Stimulated activated CD8-positive, alpha-beta memory T cell treated with anti-CD3 and anti-CD28 coated beads, Interleukin-4, amount 100 ng/mL, for 48 hours (primary cell): Measurements from ENCODE around the gene DUX4.
"Not testable (repeated sequence)": the region's sequence is repeated elsewhere in the genome, so short reads cannot be mapped to it uniquely, and the experiment has no call there.

Experiments used
- DNase-seq: peaks from one replicate; pipeline ENCODE4 v3.0.0-alpha.2; 2020

DUX4 gene

GRCh38 chr4:190173428-190173827 is at the start of gene DUX4:
Gene DUX4, plus strand, starts transcription at chr4:190173774. Its CDS starts 0 bp downstream, at chr4:190173774.
- DNase-seq: not testable (repeated sequence)

GRCh38 chr4:190175436-190175835 is 1.9 kb downstream of the DUX4 start:
- DNase-seq: not testable (repeated sequence)

DNA sequence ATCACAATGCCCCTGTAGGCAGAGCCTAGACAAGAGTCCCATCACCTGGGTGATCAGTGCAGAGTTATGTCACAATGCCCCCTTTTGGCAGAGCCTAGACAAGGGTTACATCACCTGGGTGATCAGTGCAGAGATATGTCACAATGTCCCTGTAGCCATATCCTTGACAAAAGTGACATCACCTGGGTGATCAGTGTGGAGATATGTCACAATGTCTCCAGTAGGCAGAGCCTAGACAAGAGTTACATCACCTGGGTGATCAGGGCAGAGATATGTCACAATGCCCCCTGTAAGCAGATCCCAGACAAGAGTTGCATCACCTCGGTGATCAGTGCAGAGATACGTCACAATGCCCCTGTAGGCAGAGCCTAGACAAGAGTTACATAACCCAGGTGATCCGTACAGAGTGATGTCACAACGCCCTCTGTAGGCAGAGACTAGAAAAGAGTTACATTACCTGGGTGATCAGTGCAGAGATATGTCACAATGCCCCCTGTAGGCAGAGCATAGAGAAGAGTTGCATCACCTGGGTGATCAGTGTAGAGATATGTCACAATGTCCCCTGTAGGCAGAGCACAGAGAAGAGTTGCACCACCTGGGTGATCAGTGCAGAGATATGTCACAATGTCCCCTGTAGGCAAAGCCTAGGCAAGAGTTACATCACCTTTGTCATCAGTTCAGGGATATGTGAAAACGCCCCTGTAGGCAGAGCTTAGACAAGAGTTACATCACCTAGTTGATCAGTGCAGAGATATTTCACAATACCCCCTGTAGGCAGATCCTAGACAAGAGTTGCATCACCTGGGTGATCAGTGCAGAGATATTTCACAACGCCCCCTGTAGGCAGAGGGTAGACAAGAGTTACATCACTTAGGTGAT is 4.4 kb downstream of the DUX4 start:
- DNase-seq: peak; percentile 27

DNA sequence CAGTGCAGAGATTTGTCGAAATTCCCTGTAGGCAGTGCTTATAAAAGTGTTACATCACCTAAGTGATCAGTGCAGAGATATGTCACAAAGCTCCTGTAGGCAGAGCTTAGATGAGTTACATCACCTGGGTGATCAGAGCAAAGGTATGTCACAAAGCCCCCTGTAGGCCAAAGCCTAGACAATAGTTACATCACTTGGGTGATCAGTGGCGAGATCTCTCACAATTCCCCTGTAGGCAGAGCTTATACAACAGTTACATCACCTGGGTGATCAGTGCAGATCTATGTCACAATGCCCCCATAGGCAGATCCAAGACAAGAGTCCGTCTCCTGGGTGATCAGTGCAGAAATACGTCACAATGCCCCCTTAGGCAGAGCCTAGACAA is 5.0 kb downstream of the DUX4 start:
- DNase-seq: not testable (repeated sequence)

DNA sequence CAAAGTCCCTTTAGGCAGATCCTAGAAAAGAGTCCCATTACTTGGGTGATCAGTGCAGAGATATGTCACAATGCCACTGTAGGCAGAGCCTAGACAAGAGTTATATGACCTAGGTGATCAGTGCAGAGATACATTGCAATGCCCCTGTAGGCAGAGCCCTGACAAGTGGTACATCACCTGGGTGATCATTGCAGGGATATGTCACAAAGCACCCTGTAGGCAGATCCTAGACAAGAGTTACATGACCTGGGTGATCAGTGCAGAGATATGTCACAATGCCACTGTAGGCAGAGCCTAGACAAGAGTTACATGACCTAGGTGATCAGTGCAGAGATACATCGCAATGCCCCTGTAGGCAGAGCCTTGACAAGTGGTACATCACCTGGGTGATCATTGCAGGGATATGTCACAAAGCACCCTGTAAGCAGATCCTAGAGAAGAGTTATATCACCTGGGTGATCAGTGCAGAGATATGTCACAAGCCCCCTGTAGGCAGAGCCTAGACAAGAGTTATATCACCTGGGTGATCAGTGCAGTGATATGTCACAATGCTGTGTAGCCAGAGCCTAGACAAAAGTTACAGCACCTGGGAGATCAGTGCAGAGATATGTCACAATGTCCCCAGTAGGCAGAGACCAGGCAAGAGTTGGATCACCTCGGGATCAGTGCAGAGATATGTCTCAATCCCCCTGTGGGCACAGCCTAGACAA is 5.6 kb downstream of the DUX4 start:
- DNase-seq: not testable (repeated sequence)

DNA sequence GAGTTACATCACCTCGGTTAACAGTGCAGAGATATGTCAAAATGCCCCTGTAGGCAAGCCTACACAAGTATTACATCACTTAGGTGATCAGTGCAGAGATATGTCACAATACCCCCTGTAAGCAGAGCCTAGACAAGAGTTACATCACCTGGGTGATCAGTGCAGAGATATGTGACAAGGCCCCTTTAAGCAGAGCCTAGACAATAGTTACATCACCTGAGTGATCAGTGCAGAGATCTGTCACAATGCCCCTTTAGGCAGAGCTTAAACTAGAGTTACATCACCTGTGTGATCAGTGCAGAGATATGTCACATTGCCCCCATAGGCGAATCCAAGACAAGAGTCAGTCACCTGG is 6.1 kb downstream of the DUX4 start:
- DNase-seq: not testable (repeated sequence)

DNA sequence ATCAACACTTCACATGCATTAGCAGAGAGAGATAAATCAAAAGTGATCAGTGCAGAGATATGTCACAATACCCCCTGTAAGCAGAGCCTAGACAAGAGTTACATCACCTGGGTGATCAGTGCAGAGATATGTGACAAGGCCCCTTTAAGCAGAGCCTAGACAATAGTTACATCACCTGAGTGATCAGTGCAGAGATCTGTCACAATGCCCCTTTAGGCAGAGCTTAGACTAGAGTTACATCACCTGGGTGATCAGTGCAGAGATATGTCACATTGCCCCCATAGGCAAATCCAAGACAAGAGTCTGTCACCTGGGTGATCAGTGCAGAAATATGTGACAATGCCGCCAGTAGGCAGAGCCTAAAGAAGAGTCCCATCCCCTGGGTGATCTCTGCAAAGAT is 7.4 kb downstream of the DUX4 start:
- not testable (repeated sequence) for DNase-seq

GRCh38 chr4:190181481-190182100 is 8.0 kb downstream of the DUX4 start:
- DNase-seq: peak; percentile 29

DNA sequence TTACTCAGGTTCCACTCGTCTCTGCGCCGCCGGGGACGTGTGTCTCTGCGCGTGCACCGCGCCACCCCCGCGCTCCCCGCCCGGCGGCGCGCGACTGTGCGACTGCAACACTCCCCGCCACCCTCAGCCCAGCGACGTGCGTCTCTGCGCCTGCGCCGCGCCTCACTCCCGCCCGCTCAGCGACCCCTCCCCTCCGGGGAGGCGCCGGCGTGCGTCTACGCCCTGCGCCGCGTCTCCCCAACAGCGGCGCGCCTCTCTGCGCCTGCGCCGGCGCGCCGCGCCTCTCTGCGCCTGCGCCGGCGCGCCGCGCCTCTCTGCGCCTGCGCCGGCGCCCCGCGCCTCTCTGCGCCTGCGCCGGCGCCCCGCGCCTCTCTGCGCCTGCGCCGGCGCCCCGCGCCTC is 29.9 kb downstream of the DUX4 start:
- not testable (repeated sequence) for DNase-seq
